ENCODE results near the gene MT4.
A peak's percentile ranks its signal among the peaks of the same experiment; 100 is the strongest.
"Not testable (repeated sequence)": the region's sequence is repeated elsewhere in the genome, so short reads cannot be mapped to it uniquely, and the experiment has no call there.

MT4 gene

DNA sequence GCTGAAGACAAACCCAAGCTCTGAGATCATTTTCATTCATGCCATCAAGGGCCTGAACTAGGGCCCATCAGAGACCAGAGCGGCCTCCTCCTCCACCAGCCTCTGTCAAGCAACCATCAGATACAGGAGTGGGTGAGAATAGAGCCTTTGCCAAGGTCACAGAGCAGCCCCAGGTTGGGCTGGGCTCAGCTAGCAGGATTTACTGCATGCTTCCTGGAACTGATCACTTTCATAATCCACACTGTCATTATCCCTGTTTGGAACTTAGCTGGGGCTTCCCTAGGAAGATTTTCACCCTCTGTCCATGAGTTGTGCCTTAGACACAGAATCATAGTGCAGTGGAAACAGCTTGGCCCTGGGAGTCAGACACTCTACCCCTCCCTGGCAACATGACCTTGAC, 5.1 kb downstream of the MT4 start:
- no peak for DNase-seq (ENCODE audit: low spot score)
- H3K27ac ChIP-seq, result no peak overlapping the region
- CTCF ChIA-PET, result interaction anchor here (0.6 kb wide), 1 partner anchor 29 kb away, joined by 3 read pairs; no protein-coding TSS in a partner anchor
- POLR2A ChIA-PET (ENCODE audit: low non-redundant PET), result no interaction called here
- TF ChIP-seq, protein P1, sequence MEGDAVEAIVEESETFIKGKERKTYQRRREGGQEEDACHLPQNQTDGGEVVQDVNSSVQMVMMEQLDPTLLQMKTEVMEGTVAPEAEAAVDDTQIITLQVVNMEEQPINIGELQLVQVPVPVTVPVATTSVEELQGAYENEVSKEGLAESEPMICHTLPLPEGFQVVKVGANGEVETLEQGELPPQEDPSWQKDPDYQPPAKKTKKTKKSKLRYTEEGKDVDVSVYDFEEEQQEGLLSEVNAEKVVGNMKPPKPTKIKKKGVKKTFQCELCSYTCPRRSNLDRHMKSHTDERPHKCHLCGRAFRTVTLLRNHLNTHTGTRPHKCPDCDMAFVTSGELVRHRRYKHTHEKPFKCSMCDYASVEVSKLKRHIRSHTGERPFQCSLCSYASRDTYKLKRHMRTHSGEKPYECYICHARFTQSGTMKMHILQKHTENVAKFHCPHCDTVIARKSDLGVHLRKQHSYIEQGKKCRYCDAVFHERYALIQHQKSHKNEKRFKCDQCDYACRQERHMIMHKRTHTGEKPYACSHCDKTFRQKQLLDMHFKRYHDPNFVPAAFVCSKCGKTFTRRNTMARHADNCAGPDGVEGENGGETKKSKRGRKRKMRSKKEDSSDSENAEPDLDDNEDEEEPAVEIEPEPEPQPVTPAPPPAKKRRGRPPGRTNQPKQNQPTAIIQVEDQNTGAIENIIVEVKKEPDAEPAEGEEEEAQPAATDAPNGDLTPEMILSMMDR (conservative IDR thresholded peaks at IDR 0.05; ENCODE audit: low read depth), result no peak

DNA sequence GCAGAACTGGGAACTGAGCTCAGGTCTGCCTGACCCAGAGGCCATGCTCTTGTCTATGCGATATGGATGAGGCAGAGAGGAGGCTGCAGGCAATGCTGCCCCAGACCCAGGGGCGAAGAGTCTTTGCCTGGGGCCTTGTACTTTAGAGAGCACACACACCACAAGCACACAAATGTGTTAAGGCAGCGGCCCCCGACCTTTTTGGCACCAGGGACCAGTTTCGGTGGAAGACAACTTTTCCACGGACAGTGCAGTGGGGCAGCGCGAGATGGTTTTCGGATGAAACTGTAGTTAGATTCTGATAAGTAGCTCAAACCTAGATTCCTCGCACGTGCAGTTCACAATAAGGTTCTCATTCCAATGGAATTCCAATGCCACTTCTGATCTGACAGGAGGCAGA, 6.7 kb downstream of the MT4 start:
- ChIA-PET CTCF (no interaction called here), POLR2A (ENCODE audit: low non-redundant PET) (no interaction called here)
- H3K27ac ChIP-seq, result no peak overlapping the region
- TF ChIP-seq, protein P1 (conservative IDR thresholded peaks at IDR 0.05; ENCODE audit: low read depth), result no peak
- DNase-seq (ENCODE audit: low spot score), result no peak

DNA sequence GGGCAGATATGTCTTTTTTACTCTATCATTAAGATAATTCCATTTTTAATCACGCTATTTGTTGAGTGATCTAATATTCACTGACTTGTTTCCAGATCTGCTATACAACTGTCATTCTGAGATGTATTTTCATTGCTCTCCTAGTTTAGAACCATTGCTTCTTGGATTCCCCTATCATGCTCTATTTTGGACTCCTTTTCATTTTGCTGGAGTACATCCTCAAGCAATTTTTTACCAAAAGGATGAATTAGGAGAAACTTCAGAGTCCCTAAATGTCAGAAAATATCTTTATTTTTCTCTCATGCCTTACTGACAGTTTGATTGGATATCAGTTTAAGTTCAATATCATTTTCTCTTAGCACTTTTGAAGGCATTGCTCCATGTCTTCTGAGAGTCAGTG, 9.8 kb downstream of the MT4 start:
- no peak for DNase-seq (ENCODE audit: low spot score)
- POLR2A ChIA-PET (ENCODE audit: low non-redundant PET), result no interaction called here
- no peak overlapping the region for H3K27ac ChIP-seq
- CTCF ChIA-PET, result no interaction called here
- TF ChIP-seq, protein P1 (conservative IDR thresholded peaks at IDR 0.05; ENCODE audit: low read depth), result no peak

DNA sequence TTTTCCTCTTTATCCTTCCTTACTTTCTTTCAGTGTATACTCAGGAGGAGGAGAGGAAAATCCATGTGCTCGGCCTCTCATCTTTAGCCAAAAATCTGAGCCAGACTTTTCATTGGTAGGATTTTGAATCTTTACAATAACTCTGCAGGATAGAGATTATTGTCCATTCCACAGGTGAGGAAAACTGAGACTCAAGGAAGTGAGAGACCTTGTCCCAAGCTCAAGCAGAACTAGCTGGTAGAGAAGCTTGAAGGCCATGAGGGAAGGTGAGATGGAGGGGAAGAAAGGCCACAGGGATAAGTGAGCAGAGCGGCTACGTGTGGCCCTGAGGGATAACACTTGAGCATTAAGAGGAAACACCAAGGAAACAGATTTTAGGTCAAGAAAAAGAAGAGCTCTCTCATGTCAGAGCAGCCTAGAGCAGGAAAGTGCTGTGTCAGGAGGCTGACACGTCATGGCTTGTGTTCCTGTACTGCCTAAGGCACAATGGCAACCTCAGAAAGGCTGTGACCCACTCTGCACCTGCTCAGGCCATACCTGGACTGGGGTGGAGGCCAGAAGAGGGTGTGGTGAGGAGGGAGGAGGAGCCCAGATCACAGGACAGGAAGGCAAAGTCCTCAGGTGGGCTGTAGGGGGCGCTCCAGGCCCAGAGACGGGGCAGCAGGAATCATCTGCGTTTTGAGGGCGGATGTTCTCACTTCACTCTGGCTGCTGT, 11.9 kb downstream of the MT4 start:
- peak; percentile 70 for DNase-seq (ENCODE audit: low spot score)
- H3K27ac ChIP-seq, result peak overlapping the region; percentile 35
- TF ChIP-seq, protein P1 (conservative IDR thresholded peaks at IDR 0.05; ENCODE audit: low read depth), result peak; percentile 66
- CTCF ChIA-PET, result interaction anchor here (0.6 to 1.6 kb wide), 11 partner anchors 11 to 196 kb away, joined by 3 to 8 read pairs (median 3); no protein-coding TSS in a partner anchor
- POLR2A ChIA-PET (ENCODE audit: low non-redundant PET), result no interaction called here

DNA sequence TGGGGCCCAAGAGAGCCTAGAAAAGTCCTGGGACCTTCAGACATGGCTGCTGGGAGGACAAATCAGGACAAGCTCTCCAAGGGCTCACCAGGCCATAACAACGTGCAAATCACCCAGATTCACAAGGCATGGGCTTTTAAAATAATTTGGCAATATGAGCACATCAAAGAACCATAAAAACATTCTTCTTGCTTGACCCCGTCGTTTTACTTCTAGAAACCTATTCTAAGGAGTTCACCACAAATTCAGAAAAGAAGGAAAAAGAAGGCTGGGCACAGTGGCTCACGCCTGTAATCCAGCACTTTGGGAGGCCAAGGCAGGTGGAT, 12.4 kb downstream of the MT4 start:
- ChIA-PET POLR2A (ENCODE audit: low non-redundant PET) (no interaction called here), CTCF (interaction anchor here (0.6 to 1.6 kb wide), 7 partner anchors 12 to 131 kb away, joined by 3 to 8 read pairs (median 3); no protein-coding TSS in a partner anchor)
- H3K27ac ChIP-seq, result peak overlapping the region; percentile 35
- TF ChIP-seq, protein P1 (conservative IDR thresholded peaks at IDR 0.05; ENCODE audit: low read depth), result peak; percentile 33
- DNase-seq (ENCODE audit: low spot score), result no peak

DNA sequence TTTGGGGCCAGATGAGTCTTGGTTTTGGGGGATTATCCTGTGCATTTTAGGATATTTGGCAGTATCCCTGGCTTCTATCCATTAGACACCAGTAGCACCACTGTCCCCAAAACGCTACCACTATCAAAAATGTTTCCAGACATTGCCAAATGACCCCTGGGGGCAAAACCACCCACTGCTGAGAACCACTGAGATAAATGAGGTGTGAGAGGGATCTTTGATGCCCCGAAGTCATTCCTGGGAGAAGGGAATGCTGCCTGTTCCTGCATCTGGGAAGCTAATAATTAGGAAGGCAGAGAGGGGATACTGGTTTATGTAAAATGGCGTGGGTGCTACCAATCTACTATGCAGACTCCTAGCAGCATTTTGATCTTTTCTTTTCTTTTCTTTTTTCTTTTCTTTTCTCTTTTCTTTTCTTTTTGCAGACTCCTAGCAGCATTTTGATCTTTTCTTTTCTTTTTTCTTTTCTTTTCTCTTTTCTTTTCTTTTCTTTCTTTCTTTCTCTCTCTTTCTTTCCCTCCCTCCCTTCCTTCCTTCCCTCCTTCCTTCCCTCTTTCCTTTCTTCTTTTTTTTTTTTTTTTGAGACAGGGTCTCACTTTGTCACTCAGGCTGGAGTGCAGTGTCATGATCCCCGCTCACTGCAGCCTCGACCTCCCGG, 15.6 kb downstream of the MT4 start:
- POLR2A ChIA-PET (ENCODE audit: low non-redundant PET), result no interaction called here
- CTCF ChIA-PET, result interaction anchor here (0.7 to 1.3 kb wide), 4 partner anchors 20 to 121 kb away, joined by 3 to 14 read pairs (median 4); no protein-coding TSS in a partner anchor
- no peak for DNase-seq (ENCODE audit: low spot score)
- TF ChIP-seq, protein P1 (conservative IDR thresholded peaks at IDR 0.05; ENCODE audit: low read depth), result no peak
- no peak overlapping the region for H3K27ac ChIP-seq

DNA sequence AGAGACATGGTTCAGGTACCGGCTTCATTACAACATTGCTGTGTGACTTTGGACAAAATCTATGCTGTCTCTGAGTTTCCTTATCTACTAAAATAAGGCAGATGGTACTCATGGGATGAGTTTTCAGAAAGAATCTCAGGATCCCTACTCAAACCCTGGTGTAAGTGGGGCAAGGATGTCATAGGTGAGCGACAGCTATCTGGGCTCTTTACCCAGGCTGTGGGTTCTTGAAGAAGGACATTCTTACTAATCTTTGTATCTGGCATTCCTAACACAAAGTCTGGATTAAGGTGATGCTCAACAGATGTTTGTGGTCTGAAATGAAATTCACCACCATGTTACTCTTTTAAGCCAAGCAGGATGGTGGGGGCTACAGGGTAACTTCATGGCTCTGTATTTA, 18.0 kb downstream of the MT4 start:
- CTCF ChIA-PET; H3K27ac ChIP-seq; DNase-seq (ENCODE audit: low spot score); POLR2A ChIA-PET (ENCODE audit: low non-redundant PET): not testable (repeated sequence)

All from RWPE1 (cell line).